CD4-positive, alpha-beta T cell treated with Interferon alpha-2 for 1 hour (primary cell): ENCODE measurements around the gene OR10C1.

ENCODE experiments used
- DNase-seq, 2 donors: peaks; one replicate each; pipeline ENCODE4 v3.0.0-alpha.2; 2020 to 2022

OR10C1 gene

GRCh38 chr6:29478740-29479139 lies 39.6 kb downstream of the OR10C1 start:
- DNase-seq = no peak

GRCh38 chr6:29479560-29479959 lies 40.5 kb downstream of the OR10C1 start:
- DNase-seq = no peak

GRCh38 chr6:29483186-29483585 lies 44.1 kb downstream of the OR10C1 start:
- DNase-seq = no peak

DNA sequence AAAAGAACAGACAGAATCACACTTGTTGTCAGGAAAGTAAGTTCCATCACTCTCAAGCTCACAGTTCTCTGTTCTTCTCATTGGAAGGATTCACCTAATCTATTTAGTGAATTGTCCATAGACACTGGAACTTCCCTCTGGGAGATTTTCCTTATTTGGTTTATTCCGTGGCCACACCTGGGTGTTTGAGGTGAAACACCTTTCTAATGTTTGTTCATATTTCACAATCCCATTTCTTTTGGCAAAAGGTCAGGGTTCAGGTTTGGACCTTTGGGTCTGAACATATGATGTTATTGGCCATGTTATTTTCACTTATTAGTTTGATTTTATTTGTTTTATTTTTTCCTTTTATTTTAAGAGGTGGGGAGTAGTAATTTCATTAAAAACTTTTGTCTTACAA lies 44.6 kb downstream of the OR10C1 start:
- DNase-seq = no peak

DNA sequence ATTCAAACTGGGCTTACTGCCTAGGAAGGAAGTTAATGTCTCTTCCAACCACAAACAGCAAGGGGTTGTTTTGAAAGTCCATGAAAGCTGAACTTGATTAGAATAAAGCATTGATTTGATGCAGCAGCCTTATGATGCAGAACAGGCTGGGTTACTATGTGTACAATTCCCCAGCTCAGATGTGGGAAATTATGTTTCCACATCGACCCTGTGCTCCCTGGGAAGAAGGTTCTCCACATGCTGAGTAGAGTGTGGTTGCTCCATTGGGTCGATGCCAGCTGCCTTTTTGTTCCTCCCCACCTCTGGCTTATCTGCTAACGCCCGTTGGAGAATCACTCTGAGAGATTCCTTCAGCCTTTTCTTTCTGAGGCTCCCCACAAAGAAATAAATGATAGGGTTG lies 47.5 kb downstream of the OR10C1 start:
- DNase-seq = no peak

GRCh38 chr6:29487131-29487530 lies 48.0 kb downstream of the OR10C1 start:
- no peak for DNase-seq

- DNase-seq = no peak
Measured at GRCh38 chr6:29487660-29488059, 48.6 kb downstream of the OR10C1 start, which contains the start of gene MAS1L. MAS1L (minus strand) TSS chr6:29487956; CDS start chr6:29487902, 54 bp downstream.

- DNase-seq = no peak
Measured at GRCh38 chr6:29488874-29489273, 49.8 kb downstream of the OR10C1 start.

DNA sequence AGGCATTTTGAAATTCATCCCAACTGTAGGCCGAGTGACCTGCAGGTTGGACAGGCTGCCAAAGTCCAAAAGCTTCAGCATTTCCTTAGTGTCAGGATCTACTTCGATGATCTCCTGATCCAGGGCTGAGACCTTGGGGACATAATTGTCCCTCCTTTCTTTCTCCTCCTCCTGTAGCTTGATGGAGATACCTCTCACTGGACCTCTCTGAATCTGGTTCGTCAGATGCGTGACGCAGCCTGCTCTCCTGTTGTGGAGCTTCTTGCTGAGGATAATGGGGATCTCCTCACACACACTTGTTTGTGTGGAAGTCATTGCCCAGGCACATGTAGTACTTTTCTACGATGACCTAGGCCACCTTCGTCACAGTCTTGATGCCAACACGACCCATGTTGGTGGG lies 50.2 kb downstream of the OR10C1 start:
- no peak for DNase-seq

DNA sequence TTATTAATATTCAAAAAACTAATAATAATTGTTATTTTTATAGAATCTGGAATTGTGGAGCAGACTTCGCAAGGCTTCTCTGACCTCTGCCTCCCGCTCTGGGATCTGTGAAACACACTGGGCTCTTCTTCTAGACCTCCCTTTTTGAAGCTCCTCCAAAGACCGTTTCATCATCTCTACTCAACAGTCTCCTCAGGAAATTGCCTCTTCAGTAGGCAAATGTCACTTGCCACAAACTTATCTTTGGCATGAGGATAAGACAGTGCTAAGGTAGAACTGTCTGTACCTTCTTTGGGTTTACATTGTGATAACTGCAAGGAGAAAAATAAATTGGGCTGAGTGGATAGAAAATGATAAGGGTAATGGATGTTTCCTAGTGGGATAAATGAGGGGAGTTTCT lies 50.9 kb downstream of the OR10C1 start:
- DNase-seq = no peak

GRCh38 chr6:29490552-29490951 lies 51.4 kb downstream of the OR10C1 start:
- DNase-seq = no peak
